Esophagus squamous epithelium (tissue), 5 donors: Measurements from ENCODE around the gene PLAAT4. TPM values are rescaled to one million over a fixed set of nuclear protein-coding genes. Genes with fewer than 3 reads are reported as not detected.

Experiments
- DNase-seq: peaks from one replicate; lab custom pipeline; 2025; lab: John Stamatoyannopoulos, UW
- H3K27ac ChIP-seq, 4 donors: fragments of 200-600 bp; sonication (generic); one replicate each; pipeline ENCODE4 v1.5.1; 2016 to 2019; ENCODE audit warnings: mild to moderate bottlenecking in 1 of 4
- H3K27me3 ChIP-seq, 4 donors: fragments of 200-600 bp; sonication (generic); 1 replicate in 3 of 4; 2 replicates in 1 of 4; pipeline versions ENCODE4 v1.5.1 to v1.6.0; 2017 to 2021; ENCODE audit warnings: antibody characterized with exemption in 1 of 4
- H3K36me3 ChIP-seq, 3 donors: fragments of 200-600 bp; sonication (generic); one replicate each; pipeline ENCODE4 v1.5.1; 2016 to 2019
- H3K4me1 ChIP-seq, 3 donors: fragments of 200-600 bp; sonication (generic); one replicate each; pipeline ENCODE4 v1.5.1; 2017 to 2019
- H3K4me3 ChIP-seq, 4 donors: fragments of 200-600 bp; sonication (generic); 1 replicate in 3 of 4; 2 replicates in 1 of 4; pipeline ENCODE4 v1.5.1; 2016 to 2019; ENCODE audit warnings: mild to moderate bottlenecking in 2 of 4, moderate library complexity in 1 of 4
- H3K9me3 ChIP-seq, 3 donors: fragments of 200-600 bp; sonication (generic); one replicate each; pipeline ENCODE4 v1.5.1; 2016 to 2019
- POLR2A ChIP-seq, 4 donors: fragments of 450-650 bp; IDR thresholded peaks; one replicate each; pipeline ENCODE4 v1.6.1; 2017; ENCODE audit warnings: antibody characterized with exemption in 4 of 4, mild to moderate bottlenecking in 4 of 4, moderate library complexity in 3 of 4
- WGBS, 2 donors: methylation state at CpG; one replicate each; pipeline ENCODE4 v1.1.5; 2018; 5-methylcytosine and 5-hydroxymethylcytosine counted together
- intact Hi-C: fragments of 100-400 bp; cut with DNase I; formaldehyde crosslinking; loops from one replicate; pipeline ENCODE4 v1.15.0; 2022
- total RNA-seq, 4 donors: library from RNA; depleted of rRNA; stranded (reverse); fragments of >200 nt; gene quantifications; one replicate each; pipeline ENCODE4 v1.1.0, GENCODE V29; 2016
- TF ChIP-seq, protein P1 (sequence below), 6 experiments: fragments of 450-650 bp in 4 of 6; fragments of 200-600 bp in 2 of 6; sonication (generic) in 2 of 6; IDR thresholded peaks; one replicate each; pipeline ENCODE4 v1.5.1; 2016 to 2019; ENCODE audit warnings: antibody characterized with exemption in 6 of 6, mild to moderate bottlenecking in 4 of 6, moderate library complexity in 4 of 6
- donor health status: DM: yes; HTN: yes; CAD: no.

The PLAAT4 gene
- total RNA-seq, 4 donors from 2014 or later = 3.9 to 32.6 (median 11.7) TPM

DNA sequence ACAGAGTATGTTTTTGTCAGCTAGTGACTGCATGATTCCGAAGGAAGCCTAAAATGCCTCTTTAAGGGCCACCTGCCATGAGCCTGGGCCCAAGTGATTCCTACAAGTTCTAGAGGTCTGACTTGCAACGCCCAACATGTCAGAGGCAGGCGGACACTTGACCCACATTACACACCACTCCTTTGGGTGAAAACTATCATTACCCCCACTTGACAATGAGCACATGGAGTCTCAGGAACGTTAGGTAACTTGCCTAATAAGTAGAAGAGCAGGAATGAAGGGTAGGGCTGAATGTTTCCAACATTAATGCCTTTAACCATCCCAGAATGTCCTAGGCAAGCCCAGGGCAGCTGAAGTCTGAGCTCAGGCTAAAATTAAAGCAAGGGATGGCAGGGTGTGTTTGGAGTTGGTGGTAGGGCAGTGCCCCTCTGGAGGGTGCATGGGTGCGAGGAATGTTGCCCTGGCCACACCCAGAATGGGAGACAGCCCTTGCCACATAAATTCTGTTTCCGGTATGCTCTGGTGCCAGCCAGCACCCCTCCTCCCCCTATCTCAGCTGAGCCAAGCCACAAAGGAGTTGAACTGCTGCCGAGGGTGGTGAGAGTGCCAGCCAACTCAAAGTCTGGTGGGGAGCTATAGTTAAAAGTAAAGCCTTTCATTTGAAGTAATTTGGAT lies 24.0 kb downstream of the PLAAT4 start:
- intact Hi-C loops = no loop called here
- Histone ChIP-seq H3K4me3 (no peak overlapping the region), H3K27me3 (no peaks in the 10 kb centered on the region), H3K27ac (peak overlapping the region; percentile 42 to 61 (median 50)), H3K9me3 (no peaks in the 10 kb centered on the region), H3K4me1 (peaks cover 16 to 36% (median 22%) of the 10 kb centered on the region in 3 donors), H3K36me3 (no peaks in the 10 kb centered on the region)
- no peak for DNase-seq
- TF ChIP-seq, protein P1, sequence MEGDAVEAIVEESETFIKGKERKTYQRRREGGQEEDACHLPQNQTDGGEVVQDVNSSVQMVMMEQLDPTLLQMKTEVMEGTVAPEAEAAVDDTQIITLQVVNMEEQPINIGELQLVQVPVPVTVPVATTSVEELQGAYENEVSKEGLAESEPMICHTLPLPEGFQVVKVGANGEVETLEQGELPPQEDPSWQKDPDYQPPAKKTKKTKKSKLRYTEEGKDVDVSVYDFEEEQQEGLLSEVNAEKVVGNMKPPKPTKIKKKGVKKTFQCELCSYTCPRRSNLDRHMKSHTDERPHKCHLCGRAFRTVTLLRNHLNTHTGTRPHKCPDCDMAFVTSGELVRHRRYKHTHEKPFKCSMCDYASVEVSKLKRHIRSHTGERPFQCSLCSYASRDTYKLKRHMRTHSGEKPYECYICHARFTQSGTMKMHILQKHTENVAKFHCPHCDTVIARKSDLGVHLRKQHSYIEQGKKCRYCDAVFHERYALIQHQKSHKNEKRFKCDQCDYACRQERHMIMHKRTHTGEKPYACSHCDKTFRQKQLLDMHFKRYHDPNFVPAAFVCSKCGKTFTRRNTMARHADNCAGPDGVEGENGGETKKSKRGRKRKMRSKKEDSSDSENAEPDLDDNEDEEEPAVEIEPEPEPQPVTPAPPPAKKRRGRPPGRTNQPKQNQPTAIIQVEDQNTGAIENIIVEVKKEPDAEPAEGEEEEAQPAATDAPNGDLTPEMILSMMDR (IDR thresholded peaks at IDR 0.05) = no peak
- no peak for TF ChIP-seq POLR2A (IDR thresholded peaks at IDR 0.05)
- 22 to 48% methylated on average over 7 of the region's 7 CpGs for WGBS, 2 donors

DNA sequence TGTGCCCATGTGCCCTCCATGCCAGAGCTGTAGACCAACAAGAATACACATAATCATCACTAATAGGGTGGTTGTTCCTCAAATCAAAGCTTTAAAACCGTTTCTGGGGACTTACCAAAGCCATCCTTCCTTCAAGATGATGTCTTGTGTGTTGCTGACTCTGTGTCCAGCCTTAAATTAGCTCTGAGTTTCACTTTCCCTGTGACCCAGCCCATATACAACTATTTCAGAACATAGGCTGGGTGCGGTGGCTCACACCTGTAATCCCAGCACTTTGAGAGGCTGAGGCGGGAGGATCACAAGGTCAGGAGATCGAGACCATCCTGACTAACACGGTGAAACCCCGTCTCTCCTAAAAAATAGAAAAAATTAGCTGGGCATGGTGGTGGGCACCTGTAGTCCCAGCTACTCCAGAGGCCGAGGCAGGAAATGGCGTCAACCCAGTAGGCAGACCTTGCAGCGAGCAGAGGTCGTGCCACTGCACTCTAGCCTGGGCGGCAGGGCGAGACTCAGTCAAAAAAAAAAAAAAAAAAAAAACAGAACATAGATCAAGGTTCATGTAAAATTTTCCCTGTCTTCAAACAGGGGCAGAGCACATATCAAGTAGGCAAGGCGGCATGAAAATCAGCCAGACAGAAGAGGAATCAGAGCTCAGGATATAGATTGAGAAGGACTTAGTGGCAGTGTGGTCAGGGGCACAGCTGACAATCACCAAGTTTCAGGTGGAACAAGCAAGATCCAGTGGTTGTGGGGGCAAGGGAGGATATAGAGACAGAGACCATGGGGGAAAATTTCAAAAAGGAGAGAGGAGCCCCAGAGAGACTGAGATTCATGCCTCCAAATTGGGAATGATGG lies 26.8 kb downstream of the PLAAT4 start, which contains the start of gene PLAAT2:
Gene PLAAT2 (minus strand): TSS at position 179 of the 855 bp plus-strand sequence. CDS start 55 bp downstream, at position 124.
- H3K27me3 ChIP-seq = no peaks in the 10 kb centered on the region
- DNase-seq = no peak
- no peaks in the 10 kb centered on the region for H3K36me3 ChIP-seq
- TF ChIP-seq POLR2A (IDR thresholded peaks at IDR 0.05) = no peak
- TF ChIP-seq, protein P1 (IDR thresholded peaks at IDR 0.05) = no peak
- 87 to 90% methylated on average over 7 to 10 of the region's 13 CpGs for WGBS, 2 donors
- intact Hi-C loops = no loop called here
- peaks cover 30 to 63% (median 40%) of the 10 kb centered on the region in 3 donors for H3K4me1 ChIP-seq
- no peaks in the 10 kb centered on the region for H3K9me3 ChIP-seq
- peak within 1 kb of the TSS; percentile 84 to 90 (median 88) for H3K27ac ChIP-seq
- no peak within 1 kb of the TSS for H3K4me3 ChIP-seq

DNA sequence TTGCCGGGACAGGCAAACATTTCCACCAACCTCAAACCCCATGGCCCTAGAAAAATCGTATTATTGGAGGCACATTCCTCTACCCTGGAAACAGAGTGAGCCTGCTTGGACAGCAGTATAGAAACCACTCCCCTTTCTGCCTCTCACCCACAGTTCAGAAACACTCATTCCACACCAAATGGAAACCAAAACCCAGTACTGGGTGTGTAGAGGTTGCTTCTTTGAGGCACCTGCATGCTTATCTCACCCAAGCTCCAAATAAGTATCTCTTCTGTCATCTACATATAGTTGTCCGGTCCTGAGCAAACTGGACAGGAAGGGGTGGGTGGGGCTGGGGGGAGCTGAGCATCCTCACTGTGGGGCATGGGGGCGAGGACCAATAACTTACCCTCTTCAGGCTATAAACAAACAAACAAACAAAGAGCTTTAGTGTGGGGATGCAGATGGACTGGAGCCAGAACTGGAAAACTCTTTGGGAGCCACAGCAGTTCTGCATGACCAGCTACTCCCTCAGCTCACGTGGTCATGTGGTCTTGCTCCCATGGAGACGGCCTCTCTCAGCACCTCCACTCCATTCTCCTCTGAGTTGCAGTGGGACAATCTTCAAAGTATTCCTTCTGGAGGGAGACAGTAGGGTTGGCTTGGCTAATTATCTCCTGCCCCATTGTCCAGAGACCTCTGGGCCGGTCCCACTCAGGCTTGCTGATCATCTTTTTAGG lies 27.6 kb downstream of the PLAAT4 start:
- H3K27ac ChIP-seq = peak overlapping the region; percentile 84 to 90 (median 88)
- no peak for DNase-seq
- H3K4me1 ChIP-seq = peaks cover 30 to 66% (median 40%) of the 10 kb centered on the region in 3 donors
- no peaks in the 10 kb centered on the region for H3K9me3 ChIP-seq
- 77 to 81% methylated on average over 3 to 6 of the region's 7 CpGs for WGBS, 2 donors
- TF ChIP-seq, protein P1 (IDR thresholded peaks at IDR 0.05) = no peak
- TF ChIP-seq POLR2A (IDR thresholded peaks at IDR 0.05) = no peak
- H3K36me3 ChIP-seq = no peaks in the 10 kb centered on the region
- H3K27me3 ChIP-seq = no peaks in the 10 kb centered on the region
- H3K4me3 ChIP-seq = no peak overlapping the region
- intact Hi-C loops = no loop called here

DNA sequence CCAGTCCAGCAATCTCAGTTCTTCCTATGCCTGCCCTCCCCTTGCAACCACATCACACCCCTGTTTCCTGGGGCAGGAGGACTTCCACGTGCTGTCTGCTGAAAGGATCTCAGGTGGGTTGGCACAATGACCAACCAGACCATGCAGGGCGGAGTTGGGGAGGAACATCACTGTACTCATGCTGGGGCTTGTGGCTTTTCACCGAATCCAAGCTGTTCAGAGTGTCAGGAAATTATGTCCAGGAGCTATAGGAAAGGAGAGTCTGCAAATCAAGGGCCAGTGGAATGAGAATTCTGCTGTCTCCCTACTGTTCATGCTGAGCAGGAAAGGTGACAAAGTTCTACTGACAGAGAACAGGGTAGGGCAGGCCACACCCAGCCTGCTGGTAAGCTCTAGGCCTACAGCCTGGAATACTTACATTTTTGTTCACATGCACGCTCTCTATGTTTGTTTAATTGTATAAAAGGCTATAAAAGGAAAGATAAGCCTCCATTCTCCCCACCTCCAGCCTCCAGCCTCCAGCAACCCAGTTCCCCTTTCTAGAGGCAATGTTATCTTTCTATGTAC lies 28.3 kb downstream of the PLAAT4 start:
- H3K27ac ChIP-seq = peak overlapping the region; percentile 84 to 90 (median 88)
- H3K4me3 ChIP-seq = no peak overlapping the region
- H3K36me3 ChIP-seq = no peaks in the 10 kb centered on the region
- H3K9me3 ChIP-seq = no peaks in the 10 kb centered on the region
- intact Hi-C loops = no loop called here
- DNase-seq = no peak
- peaks cover 30 to 66% (median 40%) of the 10 kb centered on the region in 3 donors for H3K4me1 ChIP-seq
- no peak for TF ChIP-seq POLR2A (IDR thresholded peaks at IDR 0.05)
- TF ChIP-seq, protein P1 (IDR thresholded peaks at IDR 0.05) = peak in 1 of 6 experiments; percentile 30
- WGBS, 2 donors = 41 to 60% methylated on average over 4 of the region's 4 CpGs
- H3K27me3 ChIP-seq = no peaks in the 10 kb centered on the region
